ENCODE measurements around the gene GJD4.

DNA sequence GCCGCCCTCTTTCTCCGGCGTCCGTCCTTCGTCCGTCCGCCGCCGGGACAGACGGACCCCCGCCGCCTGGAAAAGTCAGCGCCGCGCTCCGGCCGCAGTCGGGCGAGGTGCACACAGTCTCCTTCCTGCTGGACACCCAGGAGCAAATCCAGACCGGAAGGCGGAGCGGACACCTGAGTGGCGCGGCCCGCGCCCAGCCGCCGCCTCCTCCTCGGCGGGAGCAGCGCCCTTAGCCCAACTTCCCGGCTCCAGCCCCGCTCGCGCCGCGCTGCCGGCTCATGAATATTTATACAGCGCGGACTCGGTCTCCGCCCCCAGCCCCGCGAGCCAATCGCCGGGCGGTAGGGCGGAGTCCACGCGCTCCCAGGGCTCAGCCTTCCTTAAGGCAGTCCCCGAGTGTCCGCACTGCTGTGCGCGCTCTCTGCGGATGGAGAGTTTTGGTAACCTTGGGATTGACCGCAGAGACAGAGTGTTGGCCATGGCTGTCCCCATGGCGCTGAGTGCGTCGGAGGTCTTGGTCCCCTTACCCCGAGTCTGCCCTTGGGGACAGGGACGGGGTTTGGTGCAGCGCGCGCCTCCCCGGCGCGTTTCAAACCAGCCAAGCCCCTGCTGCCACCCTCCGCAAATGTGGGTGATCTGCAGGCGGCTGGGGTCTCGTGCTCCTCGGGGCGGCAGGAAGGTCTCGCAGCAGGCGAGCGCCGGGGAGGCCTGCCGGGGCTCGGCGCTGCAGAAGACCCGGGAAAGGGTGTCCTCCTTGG is 37.1 kb downstream of the GJD4 start, which contains the start of gene FZD8:
- TF ChIP-seq, protein P1, sequence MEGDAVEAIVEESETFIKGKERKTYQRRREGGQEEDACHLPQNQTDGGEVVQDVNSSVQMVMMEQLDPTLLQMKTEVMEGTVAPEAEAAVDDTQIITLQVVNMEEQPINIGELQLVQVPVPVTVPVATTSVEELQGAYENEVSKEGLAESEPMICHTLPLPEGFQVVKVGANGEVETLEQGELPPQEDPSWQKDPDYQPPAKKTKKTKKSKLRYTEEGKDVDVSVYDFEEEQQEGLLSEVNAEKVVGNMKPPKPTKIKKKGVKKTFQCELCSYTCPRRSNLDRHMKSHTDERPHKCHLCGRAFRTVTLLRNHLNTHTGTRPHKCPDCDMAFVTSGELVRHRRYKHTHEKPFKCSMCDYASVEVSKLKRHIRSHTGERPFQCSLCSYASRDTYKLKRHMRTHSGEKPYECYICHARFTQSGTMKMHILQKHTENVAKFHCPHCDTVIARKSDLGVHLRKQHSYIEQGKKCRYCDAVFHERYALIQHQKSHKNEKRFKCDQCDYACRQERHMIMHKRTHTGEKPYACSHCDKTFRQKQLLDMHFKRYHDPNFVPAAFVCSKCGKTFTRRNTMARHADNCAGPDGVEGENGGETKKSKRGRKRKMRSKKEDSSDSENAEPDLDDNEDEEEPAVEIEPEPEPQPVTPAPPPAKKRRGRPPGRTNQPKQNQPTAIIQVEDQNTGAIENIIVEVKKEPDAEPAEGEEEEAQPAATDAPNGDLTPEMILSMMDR (conservative IDR thresholded peaks at IDR 0.05; ENCODE audit: low read depth, low read length), result peak; percentile 54
- no peak for TF ChIP-seq EZH2 (IDR thresholded peaks at IDR 0.05; ENCODE audit: borderline replicate concordance, low read depth, low read length, poor library complexity, severe bottlenecking)
